Nephron progenitor cell (in vitro differentiated cells): Measurements from ENCODE around the gene THAP10.
"Not testable (repeated sequence)": the region's sequence is repeated elsewhere in the genome, so short reads cannot be mapped to it uniquely, and the experiment has no call there.

Experiments
- DNase-seq: peaks from one replicate; pipeline ENCODE4 v3.0.0; 2021
- H3K27ac Mint-ChIP-seq: 2 replicates; pipeline ENCODE4 v1.8.0; 2021; ENCODE audit warnings: mild to moderate bottlenecking, moderate library complexity, mixed read lengths
- H3K27me3 Mint-ChIP-seq: 2 replicates; pipeline ENCODE4 v1.8.0; 2021; ENCODE audit warnings: mild to moderate bottlenecking, low read depth, mixed read lengths; ENCODE audit not compliant: poor library complexity
- H3K36me3 Mint-ChIP-seq: 2 replicates; pipeline ENCODE4 v1.8.0; 2021; ENCODE audit warnings: low read depth, mixed read lengths
- H3K4me1 Mint-ChIP-seq: 2 replicates; pipeline ENCODE4 v1.8.0; 2021; ENCODE audit warnings: mixed read lengths
- H3K4me3 Mint-ChIP-seq: 2 replicates; pipeline ENCODE4 v1.8.0; 2021; ENCODE audit warnings: mild to moderate bottlenecking, moderate library complexity, mixed read lengths
- H3K9me3 Mint-ChIP-seq: 2 replicates; pipeline ENCODE4 v1.8.0; 2021; ENCODE audit warnings: mild to moderate bottlenecking, moderate library complexity, mixed read lengths
- TF ChIP-seq, protein P1 (sequence below): fragments of 200-600 bp; sonication (generic); IDR thresholded peaks from 2 replicates; pipeline ENCODE4 v1.5.0; 2021; ENCODE audit warnings: antibody characterized with exemption

THAP10 gene

DNA sequence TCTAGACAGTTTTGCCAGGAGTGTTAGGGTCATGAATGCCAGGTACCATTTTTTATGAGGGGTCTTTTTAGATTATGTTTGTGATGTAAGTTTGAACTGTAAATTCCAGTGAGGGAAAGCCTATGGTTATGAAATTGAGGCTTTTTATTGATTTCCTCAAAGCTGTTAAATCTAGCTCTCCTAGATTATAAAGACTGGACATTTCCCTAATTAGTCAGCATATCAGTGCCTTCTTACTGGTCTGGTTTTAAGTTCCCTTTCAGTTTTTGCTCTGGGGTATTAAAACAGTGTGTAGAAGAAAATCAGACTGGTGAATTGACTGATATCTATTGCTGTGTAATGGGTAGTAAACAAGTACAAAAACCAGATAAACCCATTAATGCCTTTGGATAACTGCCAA, 39.6 kb upstream of the THAP10 start:
- H3K4me3 Mint-ChIP-seq, result no peak overlapping the region
- H3K9me3 Mint-ChIP-seq, result peaks cover 9% of the 10 kb centered on the region
- no peak overlapping the region for H3K27ac Mint-ChIP-seq
- peaks cover 27% of the 10 kb centered on the region for H3K36me3 Mint-ChIP-seq
- no peak for DNase-seq
- TF ChIP-seq, protein P1, sequence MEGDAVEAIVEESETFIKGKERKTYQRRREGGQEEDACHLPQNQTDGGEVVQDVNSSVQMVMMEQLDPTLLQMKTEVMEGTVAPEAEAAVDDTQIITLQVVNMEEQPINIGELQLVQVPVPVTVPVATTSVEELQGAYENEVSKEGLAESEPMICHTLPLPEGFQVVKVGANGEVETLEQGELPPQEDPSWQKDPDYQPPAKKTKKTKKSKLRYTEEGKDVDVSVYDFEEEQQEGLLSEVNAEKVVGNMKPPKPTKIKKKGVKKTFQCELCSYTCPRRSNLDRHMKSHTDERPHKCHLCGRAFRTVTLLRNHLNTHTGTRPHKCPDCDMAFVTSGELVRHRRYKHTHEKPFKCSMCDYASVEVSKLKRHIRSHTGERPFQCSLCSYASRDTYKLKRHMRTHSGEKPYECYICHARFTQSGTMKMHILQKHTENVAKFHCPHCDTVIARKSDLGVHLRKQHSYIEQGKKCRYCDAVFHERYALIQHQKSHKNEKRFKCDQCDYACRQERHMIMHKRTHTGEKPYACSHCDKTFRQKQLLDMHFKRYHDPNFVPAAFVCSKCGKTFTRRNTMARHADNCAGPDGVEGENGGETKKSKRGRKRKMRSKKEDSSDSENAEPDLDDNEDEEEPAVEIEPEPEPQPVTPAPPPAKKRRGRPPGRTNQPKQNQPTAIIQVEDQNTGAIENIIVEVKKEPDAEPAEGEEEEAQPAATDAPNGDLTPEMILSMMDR, result no peak
- H3K27me3 Mint-ChIP-seq, result no peaks in the 10 kb centered on the region
- no peaks in the 10 kb centered on the region for H3K4me1 Mint-ChIP-seq

DNA sequence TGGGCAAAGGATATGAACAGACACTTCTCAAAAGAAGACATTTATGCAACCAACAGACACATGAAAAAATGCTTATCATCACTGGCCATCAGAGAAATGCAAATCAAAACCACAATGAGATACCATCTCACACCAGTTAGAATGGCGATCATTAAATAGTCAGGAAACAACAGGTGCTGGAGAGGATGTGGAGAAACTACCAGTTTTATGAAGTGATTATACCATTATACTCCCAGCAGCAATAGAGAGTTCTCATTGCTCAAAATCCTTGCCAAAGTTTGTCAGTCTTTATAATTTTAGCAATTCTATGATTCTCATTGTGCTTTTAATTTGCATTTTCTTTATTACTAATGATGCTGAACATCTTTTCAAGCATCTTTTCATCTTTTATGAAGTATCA, 34.7 kb upstream of the THAP10 start:
- not testable (repeated sequence) for H3K9me3 Mint-ChIP-seq, H3K4me3 Mint-ChIP-seq, H3K27ac Mint-ChIP-seq, H3K27me3 Mint-ChIP-seq, H3K4me1 Mint-ChIP-seq, DNase-seq
- peaks cover 36% of the 10 kb centered on the region for H3K36me3 Mint-ChIP-seq

DNA sequence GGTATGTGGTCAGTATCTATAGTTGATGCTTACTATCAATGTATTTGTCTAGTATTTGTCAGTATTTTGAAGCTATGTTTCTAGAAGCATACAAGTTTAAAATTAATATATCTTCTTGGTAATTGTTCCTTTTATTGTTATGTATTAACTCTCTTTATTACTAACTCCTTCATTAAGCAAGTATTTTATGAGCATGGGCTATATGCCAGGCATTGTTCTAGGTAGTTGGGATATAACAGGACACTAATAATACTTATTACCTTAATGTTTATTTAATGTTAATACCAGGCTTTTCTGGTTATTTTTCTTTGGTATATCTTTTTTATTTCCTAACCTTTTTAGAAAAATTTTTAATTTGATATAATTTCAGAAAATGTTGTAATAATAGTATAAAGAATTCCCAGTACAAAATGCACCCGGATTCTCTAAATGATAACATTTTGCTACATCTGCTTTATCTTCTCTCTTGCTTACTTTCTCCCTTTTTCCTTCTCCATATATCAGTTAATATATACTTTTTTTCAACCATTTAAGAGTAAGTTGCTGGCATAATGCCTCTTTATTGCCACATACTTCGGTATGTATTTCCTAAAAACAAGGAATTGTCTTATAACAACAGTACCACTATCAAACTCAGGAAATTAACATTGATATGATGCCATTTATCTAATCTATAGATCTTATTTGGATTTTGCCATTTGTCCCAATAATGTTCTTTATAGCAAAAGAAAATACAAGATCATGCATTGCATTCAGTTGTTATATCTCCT, 31.3 kb upstream of the THAP10 start:
- H3K9me3 Mint-ChIP-seq, result peaks cover 4% of the 10 kb centered on the region
- TF ChIP-seq, protein P1, result no peak

DNA sequence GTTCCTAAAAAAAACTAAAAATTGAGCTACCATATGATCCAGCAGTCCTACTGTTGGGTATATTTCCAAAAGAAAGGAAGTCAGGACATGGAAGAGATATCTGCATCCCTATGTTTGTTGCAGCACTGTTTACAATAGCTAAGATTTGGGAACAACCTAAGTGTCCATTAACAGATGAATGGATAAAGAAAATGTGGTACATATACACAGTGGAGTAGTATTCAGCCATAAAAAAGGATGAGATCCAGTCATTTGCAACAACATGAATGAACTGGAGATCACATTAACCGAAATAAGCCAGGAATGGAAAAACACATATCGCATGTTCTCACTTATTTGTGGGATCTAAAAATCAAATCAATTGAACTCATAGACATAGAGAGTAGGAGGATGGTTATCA, 29.9 kb upstream of the THAP10 start:
- Mint-ChIP-seq H3K4me3 (no peak overlapping the region), H3K4me1 (no peaks in the 10 kb centered on the region), H3K36me3 (peaks cover 11% of the 10 kb centered on the region), H3K27me3 (no peaks in the 10 kb centered on the region), H3K27ac (no peak overlapping the region), H3K9me3 (no peaks in the 10 kb centered on the region)
- TF ChIP-seq, protein P1, result no peak
- no peak for DNase-seq

More for the DNA sequence above, 31.3 kb upstream of the THAP10 start:
- peaks cover 17% of the 10 kb centered on the region for H3K36me3 Mint-ChIP-seq
- H3K27ac Mint-ChIP-seq, result no peak overlapping the region
- no peaks in the 10 kb centered on the region for H3K4me1 Mint-ChIP-seq
- no peak overlapping the region for H3K4me3 Mint-ChIP-seq
- no peak for DNase-seq
- H3K27me3 Mint-ChIP-seq, result no peaks in the 10 kb centered on the region

DNA sequence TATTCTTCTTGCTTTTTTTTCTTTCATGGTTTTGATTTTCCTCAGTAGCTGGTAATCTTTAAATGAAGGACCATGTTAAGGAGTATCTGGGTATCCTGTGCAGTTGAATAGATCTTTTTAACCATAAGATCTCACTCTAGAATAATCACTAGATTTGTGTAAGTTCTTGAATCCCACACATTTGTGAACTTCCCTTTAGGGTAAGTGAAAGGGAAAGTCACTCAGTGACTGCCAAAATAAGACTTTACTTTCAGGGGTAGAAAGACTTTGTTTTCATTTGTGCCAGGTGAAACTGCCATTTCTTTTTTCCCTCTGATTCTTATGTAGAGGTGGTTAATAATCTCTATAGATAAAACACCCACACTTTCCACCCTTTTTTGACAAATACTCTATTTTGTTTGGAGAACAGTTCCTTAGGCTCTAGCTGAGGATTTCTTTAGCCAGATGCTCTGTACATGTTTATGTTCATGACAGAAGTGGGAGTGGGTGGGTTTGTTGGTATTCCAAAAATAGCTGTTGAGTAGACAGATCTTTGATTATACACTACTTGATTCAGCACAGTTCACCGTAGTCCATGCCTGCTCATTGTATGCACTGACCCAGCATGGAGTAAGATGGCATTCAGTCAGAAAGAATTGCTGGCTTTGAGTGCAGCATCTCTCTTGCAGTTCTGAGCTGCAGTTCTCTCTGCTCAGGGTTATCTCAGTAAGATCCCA, 28.9 kb upstream of the THAP10 start:
- Mint-ChIP-seq H3K4me3 (no peak overlapping the region), H3K27me3 (no peaks in the 10 kb centered on the region), H3K4me1 (no peaks in the 10 kb centered on the region), H3K9me3 (no peaks in the 10 kb centered on the region), H3K36me3 (peaks cover 7% of the 10 kb centered on the region), H3K27ac (no peak overlapping the region)
- no peak for DNase-seq
- TF ChIP-seq, protein P1, result no peak

DNA sequence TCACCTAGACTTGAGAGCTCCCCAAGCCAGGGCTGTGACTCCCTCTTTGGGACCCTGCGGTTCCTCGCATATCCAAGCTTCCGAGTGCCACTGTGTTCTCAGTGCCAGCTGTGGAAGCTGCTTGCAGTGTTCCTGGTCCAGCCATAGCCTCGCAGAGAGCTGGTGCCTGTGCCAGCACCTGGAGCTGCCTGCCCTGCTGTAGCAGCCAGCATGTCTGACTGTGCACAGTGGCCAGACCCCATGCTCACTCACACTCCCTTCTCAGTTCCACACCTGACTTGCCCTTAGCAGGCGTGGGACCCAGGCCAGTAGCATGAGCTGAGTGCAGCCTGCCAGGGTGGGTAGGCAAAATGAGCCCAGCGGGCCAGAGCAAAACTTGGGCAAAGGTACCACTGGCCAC, 25.7 kb upstream of the THAP10 start:
- H3K27me3 Mint-ChIP-seq, result no peaks in the 10 kb centered on the region
- H3K27ac Mint-ChIP-seq, result no peak overlapping the region
- no peak for DNase-seq
- H3K9me3 Mint-ChIP-seq, result no peaks in the 10 kb centered on the region
- H3K4me1 Mint-ChIP-seq, result no peaks in the 10 kb centered on the region
- TF ChIP-seq, protein P1, result no peak
- no peak overlapping the region for H3K4me3 Mint-ChIP-seq
- H3K36me3 Mint-ChIP-seq, result peaks cover 7% of the 10 kb centered on the region
